H1 (cell line): ENCODE results near the gene PRPF4. TPM values are rescaled to one million over a fixed set of nuclear protein-coding genes. Genes with fewer than 3 reads are reported as not detected.
"Not testable (repeated sequence)": the region's sequence is repeated elsewhere in the genome, so short reads cannot be mapped to it uniquely, and the experiment has no call there.

Source experiments
- CTCF ChIA-PET: fragments of 300-600 bp; sonication (Branson Sonifier 250); formaldehyde crosslinking; loops from one replicate; lab custom pipeline; 2021; ENCODE audit not compliant: partially characterized antibody; lab: Charles Lee
- POLR2A ChIA-PET: fragments of 300-600 bp; sonication (Branson Sonifier 250); formaldehyde crosslinking; loops from one replicate; lab custom pipeline; 2021; ENCODE audit warnings: inconsistent platforms; ENCODE audit not compliant: partially characterized antibody; lab: Charles Lee
- DNase-seq, 2 experiments: peaks; one replicate each; pipeline versions ENCODE4 v3.0.0 to v3.0.0-alpha.2; 2010 to 2022; ENCODE audit warnings: low spot score in 2 of 2, low read depth in 1 of 2, mixed read lengths in 1 of 2
- FAIRE-seq: peaks from 2 replicates; lab custom pipeline; 2011; peaks lifted over from hg19 to GRCh38; lab: Jason Lieb, UNC
- H2AFZ ChIP-seq: 2 replicates; pipeline ENCODE4 v1.8.1; 2012; ENCODE audit warnings: low read length, inconsistent platforms
- H2AK5ac ChIP-seq: 2 replicates; pipeline ENCODE4 v1.6.1; 2013; ENCODE audit warnings: low read depth, low read length
- H2BK120ac ChIP-seq: replicated peaks from 2 replicates; pipeline ENCODE3; 2013; ENCODE audit warnings: low read depth, low read length, inconsistent platforms
- H2BK12ac ChIP-seq: 2 replicates; pipeline ENCODE4 v1.6.1; 2013; ENCODE audit warnings: low read depth, low read length
- H2BK15ac ChIP-seq: 2 replicates; pipeline ENCODE4 v1.6.1; 2013; ENCODE audit warnings: low read length
- H2BK20ac ChIP-seq: 2 replicates; pipeline ENCODE4 v1.6.1; 2013; ENCODE audit warnings: low read length
- H2BK5ac ChIP-seq: 2 replicates; pipeline ENCODE4 v1.6.1; 2013; ENCODE audit warnings: low read depth, low read length
- H3K14ac ChIP-seq: 2 replicates; pipeline ENCODE4 v1.6.1; 2013; ENCODE audit warnings: inconsistent platforms; ENCODE audit not compliant: insufficient read length
- H3K18ac ChIP-seq: 2 replicates; pipeline ENCODE4 v1.6.1; 2013; ENCODE audit warnings: low read length; ENCODE audit errors: extremely low read depth
- H3K23ac ChIP-seq: 2 replicates; pipeline ENCODE4 v1.6.1; 2013; ENCODE audit warnings: inconsistent platforms; ENCODE audit not compliant: insufficient read length
- H3K23me2 ChIP-seq: 2 replicates; pipeline ENCODE4 v1.6.1; 2013; ENCODE audit warnings: low read depth, low read length
- H3K27ac ChIP-seq: 2 replicates; pipeline ENCODE4 v1.6.1; 2011; ENCODE audit warnings: low read depth, low read length, inconsistent platforms
- H3K27me3 ChIP-seq, 4 experiments: replicated peaks in 1 of 4; 1 replicate in 1 of 4; 2 replicates in 3 of 4; pipeline versions ENCODE4 v1.6.1 to v1.8.1; 2011 to 2013; ENCODE audit warnings: low read length in 3 of 4, mild to moderate bottlenecking in 3 of 4, inconsistent platforms in 2 of 4, mixed read lengths in 2 of 4, moderate library complexity in 1 of 4; ENCODE audit not compliant: control insufficient read depth in 3 of 4, insufficient read depth in 3 of 4; ENCODE audit errors: extremely low read depth in 1 of 4
- H3K36me3 ChIP-seq, 4 experiments: 2 replicates each; pipeline versions ENCODE4 v1.6.1 to v1.8.1; 2011 to 2013; ENCODE audit warnings: mild to moderate bottlenecking in 4 of 4, low read length in 3 of 4, moderate library complexity in 2 of 4, control low read depth in 1 of 4, inconsistent platforms in 1 of 4; ENCODE audit not compliant: insufficient read depth in 4 of 4, control insufficient read depth in 2 of 4
- H3K4ac ChIP-seq: replicated peaks from 2 replicates; pipeline ENCODE3; 2013; ENCODE audit warnings: low read length, low read depth, mixed read lengths, inconsistent platforms; ENCODE audit not compliant: insufficient read length
- H3K4me1 ChIP-seq, 4 experiments: replicated peaks in 1 of 4; 1 replicate in 1 of 4; 2 replicates in 3 of 4; pipeline versions ENCODE4 v1.6.1 to v1.8.1; 2011 to 2013; ENCODE audit warnings: low read length in 3 of 4, inconsistent platforms in 2 of 4, mixed read lengths in 1 of 4; ENCODE audit not compliant: insufficient read depth in 4 of 4, control insufficient read depth in 3 of 4
- H3K4me2 ChIP-seq, 2 experiments: 2 replicates each; pipeline versions ENCODE4 v1.6.1 to v1.8.1; 2011 to 2013; ENCODE audit warnings: low read depth in 2 of 2, low read length in 2 of 2, control low read depth in 1 of 2, inconsistent platforms in 1 of 2, mild to moderate bottlenecking in 1 of 2; ENCODE audit not compliant: insufficient read depth in 1 of 2
- H3K4me3 ChIP-seq, 4 experiments: fragments of 200-600, 300-600 bp in 1 of 4; sonication (generic), shearing (Covaris generic), sonication (Bioruptor Twin) in 1 of 4; 2 replicates each; pipeline versions ENCODE4 v1.5.1 to v1.8.1; 2011 to 2016; ENCODE audit warnings: low read length in 4 of 4, low read depth in 3 of 4, control low read depth in 2 of 4, inconsistent platforms in 2 of 4, mild to moderate bottlenecking in 2 of 4, mixed read lengths in 1 of 4, moderate library complexity in 1 of 4; ENCODE audit not compliant: insufficient read depth in 2 of 4; ENCODE audit errors: extremely low read depth in 1 of 4
- H3K56ac ChIP-seq: replicated peaks from 2 replicates; pipeline ENCODE3; 2013; ENCODE audit warnings: low read depth, mild to moderate bottlenecking, mixed read lengths, low read length, inconsistent platforms; ENCODE audit not compliant: insufficient read length
- H3K79me1 ChIP-seq: 2 replicates; pipeline ENCODE4 v1.6.1; 2013; ENCODE audit warnings: low read depth, low read length, control low read depth
- H3K79me2 ChIP-seq, 2 experiments: 2 replicates each; pipeline versions ENCODE4 v1.6.1 to v1.8.1; 2012 to 2013; ENCODE audit warnings: low read length in 2 of 2, mild to moderate bottlenecking in 2 of 2, inconsistent platforms in 1 of 2; ENCODE audit not compliant: insufficient read depth in 2 of 2, control insufficient read depth in 1 of 2
- H3K9ac ChIP-seq, 4 experiments: replicated peaks in 1 of 4; 1 replicate in 1 of 4; 2 replicates in 3 of 4; pipeline versions ENCODE4 v1.6.1 to v1.8.1; 2011 to 2013; ENCODE audit warnings: low read depth in 3 of 4, low read length in 3 of 4, control low read depth in 2 of 4, mild to moderate bottlenecking in 2 of 4, moderate library complexity in 2 of 4, inconsistent platforms in 1 of 4; ENCODE audit errors: extremely low read depth in 1 of 4
- H3K9me3 ChIP-seq, 2 experiments: 2 replicates each; pipeline versions ENCODE4 v1.6.1 to v1.8.1; 2012 to 2013; ENCODE audit warnings: mild to moderate bottlenecking in 2 of 2, moderate library complexity in 2 of 2, control low read depth in 1 of 2, inconsistent platforms in 1 of 2, low read depth in 1 of 2, low read length in 1 of 2, mixed read lengths in 1 of 2; ENCODE audit not compliant: insufficient read depth in 2 of 2
- H4K20me1 ChIP-seq, 2 experiments: replicated peaks in 1 of 2; 2 replicates each; pipeline versions ENCODE3 to v1.8.1; 2011 to 2013; ENCODE audit warnings: inconsistent platforms in 2 of 2, low read length in 2 of 2, mild to moderate bottlenecking in 1 of 2; ENCODE audit not compliant: insufficient read depth in 2 of 2, control insufficient read depth in 1 of 2
- H4K5ac ChIP-seq: 2 replicates; pipeline ENCODE4 v1.6.1; 2013; ENCODE audit warnings: low read length, low read depth, mixed read lengths, inconsistent platforms; ENCODE audit not compliant: insufficient read length
- H4K8ac ChIP-seq: 2 replicates; pipeline ENCODE4 v1.8.0; 2013; ENCODE audit warnings: mild to moderate bottlenecking, moderate library complexity, low read length, inconsistent platforms; ENCODE audit not compliant: insufficient read depth; ENCODE audit errors: extremely low read depth
- H4K91ac ChIP-seq: replicated peaks from 2 replicates; pipeline ENCODE3; 2013; ENCODE audit warnings: low read length, mixed read lengths, inconsistent platforms; ENCODE audit not compliant: insufficient read length
- WGBS, 2 experiments: shearing (Covaris generic) in 1 of 2; methylation state at CpG; one replicate each; pipeline versions ENCODE4 v1.1.6 to v1.1.7; 2013 to 2015; ENCODE audit warnings: low lambda C conversion rate in 2 of 2, mixed read lengths in 2 of 2, inconsistent platforms in 1 of 2, low coverage in 1 of 2, missing lambda C conversion rate in 1 of 2; ENCODE audit not compliant: insufficient replicate concordance in 2 of 2, insufficient coverage in 1 of 2, insufficient read length in 1 of 2; ENCODE audit errors: extremely low coverage in 1 of 2, missing lambda C conversion rate in 1 of 2; 5-methylcytosine and 5-hydroxymethylcytosine counted together
- polyA plus RNA-seq, 7 experiments: library from polyadenylated mRNA; depleted of rRNA in 3 of 7; stranded (reverse) in 5 of 7; unstranded in 2 of 7; fragments of >200 nt in 5 of 7; fragments of 200-250 nt in 2 of 7; gene quantifications; 1 replicate in 5 of 7; 2 replicates in 1 of 7; 4 replicates in 1 of 7; pipeline versions ENCODE4 v1.2.1 to v1.2.3, GENCODE V29; 2011 to 2013; ENCODE audit warnings: missing spikeins in 2 of 7, mixed read lengths in 2 of 7
- total RNA-seq: library from RNA; stranded (reverse); fragmentation: NEBNext Ultra II Directional; extraction: Animal tissue kit (Norgen Biotek cat#: 25700); gene quantifications from 2 replicates; pipeline ENCODE4 v1.2.1, GENCODE V29; 2021

Gene PRPF4
- total and polyA plus RNA-seq, 2 of the 8 experiments (the other 6 are each of a cell fraction or from before 2014, with no cell fraction given) = 15.2 to 33.4 TPM

- POLR2A ChIA-PET = not testable (repeated sequence)
Observed at GRCh38 chr9:113235701-113236255, 39.7 kb upstream of the PRPF4 start.

More at GRCh38 chr9:113235701-113236255, 39.7 kb upstream of the PRPF4 start:
- H3K23me2 ChIP-seq, H4K91ac ChIP-seq, FAIRE-seq, H3K27me3 ChIP-seq, H3K56ac ChIP-seq, H2BK20ac ChIP-seq, H3K18ac ChIP-seq, H3K9ac ChIP-seq, H2AK5ac ChIP-seq, H3K9me3 ChIP-seq, H3K4me1 ChIP-seq, H3K36me3 ChIP-seq, H2BK5ac ChIP-seq, H4K8ac ChIP-seq, H3K79me2 ChIP-seq, H3K4ac ChIP-seq, CTCF ChIA-PET, H2BK12ac ChIP-seq, H3K14ac ChIP-seq, H4K5ac ChIP-seq, H3K79me1 ChIP-seq, H3K23ac ChIP-seq, DNase-seq, H2BK15ac ChIP-seq, H3K4me2 ChIP-seq, H4K20me1 ChIP-seq, H2BK120ac ChIP-seq, H3K27ac ChIP-seq, H3K4me3 ChIP-seq, H2AFZ ChIP-seq: not testable (repeated sequence)
- WGBS, 2 experiments = 87% methylated on average over 10 of the region's 10 CpGs; no CpG with 5 or more reads in 1 of the 2 experiments
